EH (cell line): ENCODE measurements around the gene ESYT1.

ENCODE experiments used
- DNase-seq: peaks from one replicate; pipeline ENCODE4 v3.0.0-alpha.2; 2015; ENCODE audit warnings: low read depth

ESYT1 gene, protein sequence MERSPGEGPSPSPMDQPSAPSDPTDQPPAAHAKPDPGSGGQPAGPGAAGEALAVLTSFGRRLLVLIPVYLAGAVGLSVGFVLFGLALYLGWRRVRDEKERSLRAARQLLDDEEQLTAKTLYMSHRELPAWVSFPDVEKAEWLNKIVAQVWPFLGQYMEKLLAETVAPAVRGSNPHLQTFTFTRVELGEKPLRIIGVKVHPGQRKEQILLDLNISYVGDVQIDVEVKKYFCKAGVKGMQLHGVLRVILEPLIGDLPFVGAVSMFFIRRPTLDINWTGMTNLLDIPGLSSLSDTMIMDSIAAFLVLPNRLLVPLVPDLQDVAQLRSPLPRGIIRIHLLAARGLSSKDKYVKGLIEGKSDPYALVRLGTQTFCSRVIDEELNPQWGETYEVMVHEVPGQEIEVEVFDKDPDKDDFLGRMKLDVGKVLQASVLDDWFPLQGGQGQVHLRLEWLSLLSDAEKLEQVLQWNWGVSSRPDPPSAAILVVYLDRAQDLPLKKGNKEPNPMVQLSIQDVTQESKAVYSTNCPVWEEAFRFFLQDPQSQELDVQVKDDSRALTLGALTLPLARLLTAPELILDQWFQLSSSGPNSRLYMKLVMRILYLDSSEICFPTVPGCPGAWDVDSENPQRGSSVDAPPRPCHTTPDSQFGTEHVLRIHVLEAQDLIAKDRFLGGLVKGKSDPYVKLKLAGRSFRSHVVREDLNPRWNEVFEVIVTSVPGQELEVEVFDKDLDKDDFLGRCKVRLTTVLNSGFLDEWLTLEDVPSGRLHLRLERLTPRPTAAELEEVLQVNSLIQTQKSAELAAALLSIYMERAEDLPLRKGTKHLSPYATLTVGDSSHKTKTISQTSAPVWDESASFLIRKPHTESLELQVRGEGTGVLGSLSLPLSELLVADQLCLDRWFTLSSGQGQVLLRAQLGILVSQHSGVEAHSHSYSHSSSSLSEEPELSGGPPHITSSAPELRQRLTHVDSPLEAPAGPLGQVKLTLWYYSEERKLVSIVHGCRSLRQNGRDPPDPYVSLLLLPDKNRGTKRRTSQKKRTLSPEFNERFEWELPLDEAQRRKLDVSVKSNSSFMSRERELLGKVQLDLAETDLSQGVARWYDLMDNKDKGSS

DNA sequence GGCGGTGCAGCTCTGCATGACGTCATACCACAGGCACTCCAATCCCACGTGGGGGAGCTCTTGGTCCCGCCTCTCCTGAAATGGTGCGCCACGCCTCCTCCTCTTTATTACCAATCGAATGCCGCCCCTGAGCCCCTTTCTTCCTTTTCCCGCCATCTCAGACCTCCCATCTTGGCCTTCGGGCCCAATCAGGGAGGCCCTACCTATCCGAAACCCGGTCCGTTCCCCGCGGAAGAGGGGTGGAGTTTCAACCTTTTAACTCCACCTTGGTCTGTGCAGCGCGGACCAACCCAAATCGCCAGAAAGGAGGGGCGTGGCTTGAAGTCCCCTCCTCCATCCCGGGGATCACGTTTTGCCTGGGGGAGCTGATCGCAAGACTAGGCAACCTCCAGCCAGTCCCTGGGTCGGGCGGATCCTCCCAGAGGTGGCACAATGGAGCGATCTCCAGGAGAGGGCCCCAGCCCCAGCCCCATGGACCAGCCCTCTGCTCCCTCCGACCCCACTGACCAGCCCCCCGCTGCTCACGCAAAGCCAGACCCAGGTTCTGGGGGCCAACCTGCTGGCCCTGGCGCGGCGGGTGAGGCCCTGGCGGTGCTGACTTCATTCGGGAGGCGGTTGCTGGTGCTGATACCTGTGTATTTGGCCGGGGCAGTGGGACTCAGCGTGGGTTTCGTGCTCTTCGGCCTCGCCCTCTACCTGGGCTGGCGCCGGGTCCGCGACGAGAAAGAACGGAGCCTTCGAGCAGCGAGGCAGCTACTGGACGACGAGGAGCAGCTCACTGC, at the start of gene ESYT1:
Gene ESYT1, plus strand, starts transcription at position 380 of the 782 bp plus-strand sequence. Its CDS starts 53 bp downstream, at position 433.
- peak; percentile 100 for DNase-seq

DNA sequence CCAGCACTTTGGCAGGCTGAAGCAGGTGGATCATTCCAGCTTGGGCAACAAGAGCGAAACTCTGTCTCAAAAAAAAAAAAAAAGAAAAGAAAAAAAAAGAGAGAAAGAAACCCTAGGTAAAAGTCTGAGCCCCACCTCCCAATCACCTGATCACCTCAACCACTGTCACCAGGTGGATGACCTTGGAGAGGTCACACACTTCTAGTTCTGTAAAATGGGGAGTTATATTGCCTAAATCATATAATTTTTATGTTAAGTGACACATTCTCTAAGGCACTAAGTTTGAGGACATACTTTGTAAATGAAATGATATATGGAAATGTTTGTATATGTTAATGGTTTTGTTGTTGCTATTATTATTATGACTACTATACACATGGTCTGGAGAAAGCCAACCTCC, 49.6 kb upstream of the ESYT1 start:
- no peak for DNase-seq

DNA sequence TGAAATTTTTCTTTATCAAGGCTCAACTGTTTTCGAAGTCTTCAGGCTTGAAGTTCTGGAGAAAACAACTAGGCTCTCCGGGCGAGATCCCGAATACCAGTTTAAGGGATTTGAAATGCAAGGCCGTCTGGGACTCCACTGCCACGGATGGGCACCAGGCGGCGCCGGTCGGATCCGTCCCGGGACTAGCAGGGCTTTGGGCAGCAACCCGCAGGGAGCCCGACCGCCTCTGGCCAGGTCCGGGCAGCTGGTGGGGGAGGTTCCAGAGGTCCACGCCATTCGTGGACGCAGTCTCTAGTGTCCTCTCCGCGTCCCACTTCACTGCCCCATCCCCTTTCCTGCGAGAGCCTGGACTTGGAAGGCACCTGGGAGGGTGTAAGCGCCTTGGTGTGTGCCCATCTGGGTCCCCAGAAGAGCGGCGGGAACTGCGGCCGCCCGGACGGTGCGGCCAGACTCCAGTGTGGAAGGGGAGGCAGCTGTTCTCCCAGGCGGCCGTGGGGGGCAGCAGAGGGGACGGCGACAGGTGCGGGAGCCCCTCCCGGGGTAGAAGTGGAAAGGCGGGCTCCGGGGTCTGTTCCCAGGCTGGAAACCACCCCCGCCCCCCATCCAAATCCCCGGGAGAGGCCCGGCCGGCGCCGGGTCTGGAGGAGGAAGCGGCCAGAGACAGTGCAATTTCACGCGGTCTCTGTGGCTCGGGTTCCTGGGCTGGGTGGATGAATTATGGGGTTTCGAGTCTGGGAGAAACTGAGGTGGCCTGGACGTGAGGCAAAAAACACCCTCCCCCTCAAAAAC, 48.9 kb upstream of the ESYT1 start:
- DNase-seq, result peak; percentile 84

DNA sequence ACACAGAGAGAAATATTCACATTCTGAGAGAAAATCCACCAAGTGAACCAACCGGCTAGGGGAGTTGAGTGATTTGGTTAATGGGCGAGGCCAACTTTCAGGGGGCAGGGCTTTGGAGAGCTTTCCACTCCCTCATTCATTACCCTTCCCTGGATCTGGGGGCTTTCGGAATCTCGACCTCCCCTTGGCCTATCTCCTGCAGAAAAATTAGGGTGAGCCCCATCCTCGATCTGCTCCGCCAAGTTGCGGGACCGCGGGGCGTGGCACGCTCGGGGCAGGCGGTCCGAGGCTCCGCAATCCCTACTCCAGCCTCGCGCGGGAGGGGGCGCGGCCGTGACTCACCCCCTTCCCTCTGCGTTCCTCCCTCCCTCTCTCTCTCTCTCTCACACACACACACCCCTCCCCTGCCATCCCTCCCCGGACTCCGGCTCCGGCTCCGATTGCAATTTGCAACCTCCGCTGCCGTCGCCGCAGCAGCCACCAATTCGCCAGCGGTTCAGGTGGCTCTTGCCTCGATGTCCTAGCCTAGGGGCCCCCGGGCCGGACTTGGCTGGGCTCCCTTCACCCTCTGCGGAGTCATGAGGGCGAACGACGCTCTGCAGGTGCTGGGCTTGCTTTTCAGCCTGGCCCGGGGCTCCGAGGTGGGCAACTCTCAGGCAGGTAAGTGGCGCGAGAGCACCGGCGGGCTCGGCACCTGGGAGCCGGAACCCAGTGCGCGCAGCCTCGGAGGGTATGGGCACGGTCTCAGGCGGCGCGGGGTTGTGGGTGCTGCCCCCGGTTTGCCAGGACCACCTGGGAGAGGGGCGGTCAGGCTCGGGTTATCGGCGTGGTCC, 48.1 kb upstream of the ESYT1 start, which contains the start of gene ERBB3:
Gene ERBB3, plus strand, starts transcription at position 443 of the 833 bp plus-strand sequence. Its CDS starts 136 bp downstream, at position 579.
- DNase-seq, result peak; percentile 88

DNA sequence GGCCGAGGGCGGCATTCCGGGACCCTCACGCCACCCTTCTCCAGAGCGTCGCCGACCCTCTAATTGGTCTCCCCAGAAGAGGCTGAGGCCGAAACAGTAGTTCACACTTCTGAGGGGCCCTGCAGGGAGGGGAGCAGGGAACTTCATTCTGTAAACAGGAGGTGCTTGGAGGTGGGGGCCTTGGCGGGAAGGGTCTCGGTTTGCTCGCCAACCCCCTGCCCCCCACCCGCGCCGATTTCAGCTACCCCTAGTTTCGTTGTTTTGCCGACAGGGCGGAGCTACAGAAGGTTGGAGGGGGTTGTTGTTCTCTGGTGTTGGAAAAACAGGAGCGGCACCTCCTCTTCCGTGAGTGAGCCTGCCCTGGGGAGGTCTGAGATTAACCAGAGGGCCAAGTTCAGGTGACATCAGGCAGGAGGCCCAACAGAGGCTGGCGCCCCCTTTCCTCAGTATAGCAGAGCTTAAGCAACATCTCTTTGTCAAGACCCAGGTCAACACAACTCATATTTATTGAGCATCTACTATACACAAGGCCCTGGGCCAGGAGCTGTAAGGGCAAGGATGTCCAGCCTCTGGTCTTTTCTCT, 47.4 kb upstream of the ESYT1 start:
- DNase-seq, result no peak

DNA sequence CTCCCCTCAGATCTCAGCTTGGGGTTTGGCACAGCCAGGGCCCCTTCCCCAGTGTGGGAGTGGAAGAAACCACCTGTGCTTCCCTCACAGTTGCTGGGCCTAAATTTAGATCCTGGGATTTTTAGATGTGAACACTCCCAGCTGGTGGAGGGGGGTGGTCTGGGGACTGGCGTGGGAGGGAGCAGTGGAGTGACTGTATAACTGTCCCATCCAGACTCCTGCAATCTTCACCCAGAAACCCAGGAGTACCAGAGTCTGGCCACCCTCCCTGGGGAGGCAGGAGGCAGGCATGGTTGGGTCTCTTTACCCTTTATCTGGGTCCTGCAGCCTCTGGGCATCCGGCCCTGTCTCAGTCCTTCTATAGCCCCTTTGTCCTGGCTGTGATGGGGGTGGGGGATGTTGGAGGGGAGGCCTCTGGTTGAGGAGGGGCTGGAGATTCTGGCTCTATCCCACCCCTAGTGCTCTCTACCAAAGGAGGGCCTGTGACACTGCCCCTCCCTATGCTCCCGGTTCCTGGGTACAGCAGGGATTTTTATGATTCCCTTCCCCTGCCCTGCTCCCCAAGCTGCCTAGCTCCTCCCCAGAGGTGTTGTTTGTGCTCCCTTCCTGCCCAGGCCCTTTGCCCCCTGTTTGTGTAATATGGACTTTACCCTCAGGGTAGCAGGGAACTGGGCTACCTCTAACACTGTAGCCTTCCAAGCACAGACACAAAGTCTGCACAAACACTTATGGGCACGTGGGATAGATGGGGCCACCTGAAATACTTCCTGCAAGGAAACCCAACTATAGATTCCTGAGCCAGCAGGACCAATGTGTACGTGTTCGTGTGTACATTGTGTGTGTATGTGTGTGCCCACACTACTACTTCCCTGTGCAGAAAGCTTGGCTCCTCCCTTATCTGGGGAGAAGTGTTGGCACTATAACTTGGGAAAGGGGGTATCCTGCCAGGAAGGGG, 46.4 kb upstream of the ESYT1 start:
- no peak for DNase-seq

DNA sequence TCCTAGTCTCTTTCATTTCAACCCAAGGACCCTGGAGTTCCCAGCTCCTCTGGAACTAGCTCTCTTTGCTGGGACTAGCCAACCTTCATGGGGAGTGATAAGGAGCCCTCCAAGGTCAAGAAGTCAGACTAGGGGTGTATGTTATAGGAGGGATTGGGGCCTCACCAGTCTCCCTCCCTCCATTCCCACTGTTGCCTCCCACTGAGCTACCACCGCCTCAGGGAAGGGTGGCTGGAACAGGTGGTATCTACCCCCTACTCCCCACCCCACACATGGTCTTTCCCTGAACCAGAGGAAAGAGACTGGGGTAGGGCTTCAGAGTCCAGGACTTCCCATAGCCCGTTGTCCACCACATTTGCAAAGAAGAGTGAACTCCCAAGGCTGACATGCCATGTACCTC, 45.7 kb upstream of the ESYT1 start:
- DNase-seq, result no peak

DNA sequence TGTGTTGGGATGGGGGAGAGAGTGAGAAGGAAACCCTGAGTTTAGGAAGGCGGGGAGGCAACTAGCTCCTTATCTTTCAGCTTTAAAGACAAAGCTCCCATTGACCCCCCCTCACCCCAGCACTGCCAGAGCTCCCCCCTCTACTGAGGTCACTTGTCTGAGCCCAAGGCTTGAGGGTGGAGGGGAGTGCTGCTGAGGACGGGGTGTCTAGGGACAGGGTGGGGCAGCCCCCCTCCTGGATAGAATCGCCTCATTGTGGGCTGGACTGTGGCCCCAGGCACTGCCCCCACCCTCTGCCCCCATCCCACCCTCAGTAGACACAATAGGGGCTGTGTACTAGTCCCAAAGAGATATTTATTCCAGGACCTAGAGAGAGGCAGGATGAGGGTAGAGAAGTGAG, 45.1 kb upstream of the ESYT1 start:
- no peak for DNase-seq

DNA sequence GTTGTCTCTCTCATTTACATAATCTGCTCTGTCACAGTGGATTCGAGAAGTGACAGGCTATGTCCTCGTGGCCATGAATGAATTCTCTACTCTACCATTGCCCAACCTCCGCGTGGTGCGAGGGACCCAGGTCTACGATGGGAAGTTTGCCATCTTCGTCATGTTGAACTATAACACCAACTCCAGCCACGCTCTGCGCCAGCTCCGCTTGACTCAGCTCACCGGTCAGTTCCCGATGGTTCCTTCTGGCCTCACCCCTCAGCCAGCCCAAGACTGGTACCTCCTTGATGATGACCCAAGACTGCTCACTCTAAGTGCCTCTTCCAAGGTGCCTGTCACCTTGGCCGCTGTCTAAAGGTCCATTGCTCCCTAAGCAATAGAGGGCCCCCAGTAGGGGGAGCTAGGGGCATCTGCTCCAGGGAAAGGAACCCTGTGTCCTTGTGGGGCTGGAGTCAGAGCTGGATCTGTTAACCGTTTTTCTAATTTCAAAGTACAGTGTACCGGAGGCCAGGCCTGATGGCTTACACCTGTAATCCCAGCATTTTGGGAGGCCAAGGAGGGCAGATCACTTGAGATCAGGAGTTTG, 43.0 kb upstream of the ESYT1 start:
- DNase-seq, result peak; percentile 20

DNA sequence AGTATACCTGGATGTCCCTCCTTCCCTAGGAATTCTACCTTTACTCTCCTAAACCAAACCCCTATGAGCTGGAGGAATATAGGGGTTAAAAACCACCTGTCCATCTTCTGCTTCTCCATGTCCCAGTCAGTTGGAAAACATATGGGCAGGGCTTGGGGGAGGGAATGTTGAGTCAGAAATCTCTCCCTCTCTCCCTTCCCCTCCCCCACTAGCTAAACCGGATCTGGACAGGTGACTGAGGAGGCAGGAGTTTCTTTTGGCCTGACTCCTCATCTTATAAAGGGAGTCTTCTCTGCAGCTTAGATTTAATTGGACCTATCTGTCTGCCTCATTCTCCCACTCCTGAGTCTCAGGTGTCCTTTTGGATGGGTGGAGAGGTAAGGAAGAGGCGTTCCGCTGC, 42.0 kb upstream of the ESYT1 start:
- no peak for DNase-seq

DNA sequence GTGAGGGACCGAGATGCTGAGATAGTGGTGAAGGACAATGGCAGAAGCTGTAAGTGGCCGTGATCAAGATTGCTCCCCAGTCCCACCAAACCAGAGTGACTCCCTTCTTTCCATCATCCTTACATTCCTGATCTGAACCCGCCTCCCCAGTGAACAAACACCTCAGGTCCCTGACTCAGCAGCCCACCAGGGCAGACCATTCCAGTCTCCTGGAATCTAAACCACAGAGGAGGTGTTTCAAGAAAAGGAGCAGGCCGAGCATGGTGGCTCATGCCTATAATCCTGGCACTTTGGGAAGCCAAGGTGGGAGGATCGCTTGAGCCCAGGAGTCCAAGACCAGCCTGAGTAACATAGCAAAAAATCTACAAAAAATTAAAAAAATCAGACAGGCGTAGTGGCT, 41.5 kb upstream of the ESYT1 start:
- DNase-seq, result no peak

DNA sequence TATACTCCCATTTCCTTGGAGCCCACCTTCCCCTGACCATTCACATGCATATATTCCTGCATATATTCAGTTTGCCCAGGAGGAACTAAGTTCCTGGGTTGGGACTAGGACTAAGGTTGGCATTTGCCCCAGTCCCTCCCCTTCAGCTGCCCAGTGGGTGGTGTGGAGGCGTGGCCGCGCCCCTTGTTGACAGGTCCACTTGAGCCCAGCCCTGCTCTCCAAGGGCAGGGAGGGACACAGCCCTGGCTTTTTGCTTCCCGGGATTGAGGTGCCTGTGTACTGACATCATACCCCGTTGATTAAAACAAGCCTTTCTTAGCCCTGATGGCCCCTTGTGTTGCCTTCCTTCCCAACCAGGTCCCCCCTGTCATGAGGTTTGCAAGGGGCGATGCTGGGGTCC, 40.8 kb upstream of the ESYT1 start:
- DNase-seq, result no peak

DNA sequence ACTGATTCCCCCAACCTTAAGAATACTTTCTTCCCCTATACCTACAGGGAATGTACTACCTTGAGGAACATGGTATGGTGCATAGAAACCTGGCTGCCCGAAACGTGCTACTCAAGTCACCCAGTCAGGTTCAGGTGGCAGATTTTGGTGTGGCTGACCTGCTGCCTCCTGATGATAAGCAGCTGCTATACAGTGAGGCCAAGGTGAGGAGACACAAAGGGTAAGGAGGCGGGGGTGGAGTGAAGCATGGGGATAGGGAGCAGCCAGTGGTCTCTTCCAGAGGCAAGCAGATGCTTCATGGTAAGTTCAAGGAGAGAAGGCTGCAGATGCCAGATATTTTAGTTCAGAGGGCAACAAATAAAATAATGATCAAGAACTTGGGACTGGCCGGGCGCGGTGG, 30.3 kb upstream of the ESYT1 start:
- DNase-seq, result no peak

DNA sequence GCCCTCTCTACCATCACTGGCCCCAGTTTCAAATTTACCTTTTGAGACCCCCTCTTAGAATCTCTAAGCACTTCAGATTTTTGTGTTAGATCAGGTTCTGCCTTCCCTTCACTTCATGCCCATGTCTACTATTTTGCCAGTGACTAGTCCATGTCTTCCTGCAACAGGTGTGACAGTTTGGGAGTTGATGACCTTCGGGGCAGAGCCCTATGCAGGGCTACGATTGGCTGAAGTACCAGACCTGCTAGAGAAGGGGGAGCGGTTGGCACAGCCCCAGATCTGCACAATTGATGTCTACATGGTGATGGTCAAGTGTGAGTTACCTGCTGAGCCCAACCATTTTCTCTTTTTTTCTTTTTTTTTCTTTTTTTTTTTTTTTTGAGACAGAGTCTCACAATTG, 29.5 kb upstream of the ESYT1 start:
- DNase-seq, result no peak

DNA sequence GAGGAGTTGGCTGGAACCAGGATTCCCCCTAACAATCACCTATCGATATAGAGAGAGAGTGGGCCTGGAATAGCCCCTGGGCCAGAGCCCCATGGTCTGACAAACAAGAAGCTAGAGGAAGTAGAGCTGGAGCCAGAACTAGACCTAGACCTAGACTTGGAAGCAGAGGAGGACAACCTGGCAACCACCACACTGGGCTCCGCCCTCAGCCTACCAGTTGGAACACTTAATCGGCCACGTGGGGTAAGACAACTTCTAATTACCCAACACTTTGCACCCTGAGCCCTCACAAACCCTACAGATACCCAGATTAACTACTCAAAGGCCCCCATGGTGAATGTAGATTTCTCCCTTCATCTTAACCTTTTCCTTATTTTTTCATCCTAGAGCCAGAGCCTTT, 28.3 kb upstream of the ESYT1 start:
- no peak for DNase-seq

DNA sequence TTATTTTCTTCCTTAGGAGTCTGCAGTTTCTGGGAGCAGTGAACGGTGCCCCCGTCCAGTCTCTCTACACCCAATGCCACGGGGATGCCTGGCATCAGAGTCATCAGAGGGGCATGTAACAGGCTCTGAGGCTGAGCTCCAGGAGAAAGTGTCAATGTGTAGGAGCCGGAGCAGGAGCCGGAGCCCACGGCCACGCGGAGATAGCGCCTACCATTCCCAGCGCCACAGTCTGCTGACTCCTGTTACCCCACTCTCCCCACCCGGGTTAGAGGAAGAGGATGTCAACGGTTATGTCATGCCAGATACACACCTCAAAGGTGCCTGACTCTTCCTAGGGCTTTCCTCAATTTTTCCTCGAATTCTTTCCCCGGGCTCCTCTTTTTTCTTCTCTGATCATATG, 27.0 kb upstream of the ESYT1 start:
- DNase-seq, result no peak

DNA sequence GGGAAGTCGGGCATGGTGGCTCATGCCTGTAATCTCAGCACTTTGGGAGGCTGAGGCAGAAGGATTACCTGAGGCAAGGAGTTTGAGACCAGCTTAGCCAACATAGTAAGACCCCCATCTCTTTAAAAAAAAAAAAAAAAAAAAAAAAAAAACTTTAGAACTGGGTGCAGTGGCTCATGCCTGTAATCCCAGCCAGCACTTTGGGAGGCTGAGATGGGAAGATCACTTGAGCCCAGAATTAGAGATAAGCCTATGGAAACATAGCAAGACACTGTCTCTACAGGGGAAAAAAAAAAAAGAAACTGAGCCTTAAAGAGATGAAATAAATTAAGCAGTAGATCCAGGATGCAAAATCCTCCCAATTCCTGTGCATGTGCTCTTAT, 25.4 kb upstream of the ESYT1 start:
- no peak for DNase-seq

DNA sequence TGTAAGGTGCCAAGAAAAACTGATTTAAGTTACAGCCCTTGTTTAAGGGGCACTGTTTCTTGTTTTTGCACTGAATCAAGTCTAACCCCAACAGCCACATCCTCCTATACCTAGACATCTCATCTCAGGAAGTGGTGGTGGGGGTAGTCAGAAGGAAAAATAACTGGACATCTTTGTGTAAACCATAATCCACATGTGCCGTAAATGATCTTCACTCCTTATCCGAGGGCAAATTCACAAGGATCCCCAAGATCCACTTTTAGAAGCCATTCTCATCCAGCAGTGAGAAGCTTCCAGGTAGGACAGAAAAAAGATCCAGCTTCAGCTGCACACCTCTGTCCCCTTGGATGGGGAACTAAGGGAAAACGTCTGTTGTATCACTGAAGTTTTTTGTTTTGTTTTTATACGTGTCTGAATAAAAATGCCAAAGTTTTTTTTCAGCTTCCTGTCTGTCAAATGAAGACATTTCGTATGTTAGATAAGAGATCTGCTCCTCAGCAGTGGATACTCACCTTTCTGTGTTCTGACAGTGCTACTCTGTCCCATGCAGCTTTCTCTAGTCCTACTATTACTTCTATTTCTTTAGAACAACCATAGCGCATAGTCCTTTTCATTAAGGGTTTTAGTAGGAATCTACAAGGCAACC, 24.9 kb upstream of the ESYT1 start:
- no peak for DNase-seq
